Glutamatergic neuron (in vitro differentiated cells): Measurements from ENCODE around the gene SMIM20. TPM values are rescaled to one million over a fixed set of nuclear protein-coding genes. Genes with fewer than 3 reads are reported as not detected.

Experiments used
- DNase-seq: peaks from one replicate; pipeline ENCODE4 v3.0.0; 2022
- H3K27ac Mint-ChIP-seq: one replicate; pipeline ENCODE4 v1.8.0; 2020; ENCODE audit warnings: mild to moderate bottlenecking, mixed read lengths, inconsistent platforms; ENCODE audit not compliant: unreplicated experiment
- H3K27me3 Mint-ChIP-seq: one replicate; pipeline ENCODE4 v1.8.0; 2020; ENCODE audit warnings: mild to moderate bottlenecking, moderate library complexity, mixed read lengths, inconsistent platforms; ENCODE audit not compliant: unreplicated experiment
- H3K36me3 Mint-ChIP-seq: one replicate; pipeline ENCODE4 v1.8.0; 2020; ENCODE audit warnings: mild to moderate bottlenecking, mixed read lengths, inconsistent platforms; ENCODE audit not compliant: unreplicated experiment
- H3K4me1 Mint-ChIP-seq: one replicate; pipeline ENCODE4 v1.8.0; 2020; ENCODE audit warnings: mild to moderate bottlenecking, low read depth, mixed read lengths, inconsistent platforms; ENCODE audit not compliant: unreplicated experiment
- H3K4me3 Mint-ChIP-seq: one replicate; pipeline ENCODE4 v1.8.0; 2020; ENCODE audit warnings: mild to moderate bottlenecking, mixed read lengths, inconsistent platforms; ENCODE audit not compliant: unreplicated experiment
- H3K9me3 Mint-ChIP-seq: one replicate; pipeline ENCODE4 v1.8.0; 2020; ENCODE audit warnings: mild to moderate bottlenecking, moderate library complexity, mixed read lengths, inconsistent platforms; ENCODE audit not compliant: unreplicated experiment
- CTCF ChIP-seq: fragments of 200-600 bp; sonication (generic); IDR thresholded peaks from one replicate; pipeline ENCODE4 v1.5.0; 2021; ENCODE audit not compliant: partially characterized antibody, unreplicated experiment
- total RNA-seq: library from RNA; stranded (reverse); fragmentation: NEBNext Ultra II Directional; extraction: Animal tissue kit (Norgen Biotek cat#: 25700); gene quantifications from one replicate; pipeline ENCODE4 v1.2.1, GENCODE V29; 2021; ENCODE audit not compliant: unreplicated experiment

Gene SMIM20
- total RNA-seq, 1 donor from 2014 or later, result 19.6 TPM

GRCh38 chr4:25928379-25929297, 14.6 kb downstream of the SMIM20 start:
- H3K4me3 Mint-ChIP-seq, result no peak overlapping the region
- H3K9me3 Mint-ChIP-seq, result no peaks in the 10 kb centered on the region
- no peaks in the 10 kb centered on the region for H3K27me3 Mint-ChIP-seq
- H3K27ac Mint-ChIP-seq, result no peak overlapping the region
- no peak for DNase-seq
- H3K36me3 Mint-ChIP-seq, result no peaks in the 10 kb centered on the region
- no peak for TF ChIP-seq CTCF
- peaks cover 8% of the 10 kb centered on the region for H3K4me1 Mint-ChIP-seq

GRCh38 chr4:25929298-25929686, 15.3 kb downstream of the SMIM20 start:
- TF ChIP-seq CTCF, result no peak
- H3K27ac Mint-ChIP-seq, result no peak overlapping the region
- peaks cover 2% of the 10 kb centered on the region for H3K27me3 Mint-ChIP-seq
- DNase-seq, result no peak
- no peak overlapping the region for H3K4me3 Mint-ChIP-seq
- no peaks in the 10 kb centered on the region for H3K36me3 Mint-ChIP-seq
- H3K4me1 Mint-ChIP-seq, result peaks cover 5% of the 10 kb centered on the region
- peaks cover 1% of the 10 kb centered on the region for H3K9me3 Mint-ChIP-seq

GRCh38 chr4:25930731-25931354, 16.8 kb downstream of the SMIM20 start:
- H3K4me3 Mint-ChIP-seq, result no peak overlapping the region
- no peak for DNase-seq
- H3K9me3 Mint-ChIP-seq, result peaks cover 2% of the 10 kb centered on the region
- peaks cover 5% of the 10 kb centered on the region for H3K4me1 Mint-ChIP-seq
- H3K27ac Mint-ChIP-seq, result no peak overlapping the region
- peaks cover 2% of the 10 kb centered on the region for H3K27me3 Mint-ChIP-seq
- TF ChIP-seq CTCF, result no peak
- no peaks in the 10 kb centered on the region for H3K36me3 Mint-ChIP-seq

GRCh38 chr4:25936696-25937095, 22.7 kb downstream of the SMIM20 start:
- H3K27me3 Mint-ChIP-seq, result peaks cover 2% of the 10 kb centered on the region
- peaks cover 2% of the 10 kb centered on the region for H3K9me3 Mint-ChIP-seq
- H3K27ac Mint-ChIP-seq, result no peak overlapping the region
- no peak for TF ChIP-seq CTCF
- no peak overlapping the region for H3K4me3 Mint-ChIP-seq
- DNase-seq, result no peak
- peaks cover 10% of the 10 kb centered on the region for H3K4me1 Mint-ChIP-seq
- peaks cover 9% of the 10 kb centered on the region for H3K36me3 Mint-ChIP-seq

- H3K27me3 Mint-ChIP-seq, result peaks cover 2% of the 10 kb centered on the region
- peaks cover 10% of the 10 kb centered on the region for H3K4me1 Mint-ChIP-seq
- peaks cover 9% of the 10 kb centered on the region for H3K36me3 Mint-ChIP-seq
- no peak for DNase-seq
- TF ChIP-seq CTCF, result no peak
- no peak overlapping the region for H3K4me3 Mint-ChIP-seq
- H3K9me3 Mint-ChIP-seq, result peaks cover 2% of the 10 kb centered on the region
- no peak overlapping the region for H3K27ac Mint-ChIP-seq
Observed at GRCh38 chr4:25937801-25938200, 23.8 kb downstream of the SMIM20 start.
